ENCODE results near the gene MB21D2.

- no peak for TF ChIP-seq EZH2phosphoT487 (IDR thresholded peaks at IDR 0.05; ENCODE audit: unreplicated experiment)
- no peak for TF ChIP-seq POLR2AphosphoS5 (IDR thresholded peaks at IDR 0.05; ENCODE audit: low read depth)
- TF ChIP-seq, protein P1, sequence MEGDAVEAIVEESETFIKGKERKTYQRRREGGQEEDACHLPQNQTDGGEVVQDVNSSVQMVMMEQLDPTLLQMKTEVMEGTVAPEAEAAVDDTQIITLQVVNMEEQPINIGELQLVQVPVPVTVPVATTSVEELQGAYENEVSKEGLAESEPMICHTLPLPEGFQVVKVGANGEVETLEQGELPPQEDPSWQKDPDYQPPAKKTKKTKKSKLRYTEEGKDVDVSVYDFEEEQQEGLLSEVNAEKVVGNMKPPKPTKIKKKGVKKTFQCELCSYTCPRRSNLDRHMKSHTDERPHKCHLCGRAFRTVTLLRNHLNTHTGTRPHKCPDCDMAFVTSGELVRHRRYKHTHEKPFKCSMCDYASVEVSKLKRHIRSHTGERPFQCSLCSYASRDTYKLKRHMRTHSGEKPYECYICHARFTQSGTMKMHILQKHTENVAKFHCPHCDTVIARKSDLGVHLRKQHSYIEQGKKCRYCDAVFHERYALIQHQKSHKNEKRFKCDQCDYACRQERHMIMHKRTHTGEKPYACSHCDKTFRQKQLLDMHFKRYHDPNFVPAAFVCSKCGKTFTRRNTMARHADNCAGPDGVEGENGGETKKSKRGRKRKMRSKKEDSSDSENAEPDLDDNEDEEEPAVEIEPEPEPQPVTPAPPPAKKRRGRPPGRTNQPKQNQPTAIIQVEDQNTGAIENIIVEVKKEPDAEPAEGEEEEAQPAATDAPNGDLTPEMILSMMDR (conservative IDR thresholded peaks at IDR 0.05; ENCODE audit: low read depth in 2 of 2) = no peak
- no peak for TF ChIP-seq EZH2 (IDR thresholded peaks at IDR 0.05; ENCODE audit: low read depth, unreplicated experiment)
- TF ChIP-seq, protein P2, sequence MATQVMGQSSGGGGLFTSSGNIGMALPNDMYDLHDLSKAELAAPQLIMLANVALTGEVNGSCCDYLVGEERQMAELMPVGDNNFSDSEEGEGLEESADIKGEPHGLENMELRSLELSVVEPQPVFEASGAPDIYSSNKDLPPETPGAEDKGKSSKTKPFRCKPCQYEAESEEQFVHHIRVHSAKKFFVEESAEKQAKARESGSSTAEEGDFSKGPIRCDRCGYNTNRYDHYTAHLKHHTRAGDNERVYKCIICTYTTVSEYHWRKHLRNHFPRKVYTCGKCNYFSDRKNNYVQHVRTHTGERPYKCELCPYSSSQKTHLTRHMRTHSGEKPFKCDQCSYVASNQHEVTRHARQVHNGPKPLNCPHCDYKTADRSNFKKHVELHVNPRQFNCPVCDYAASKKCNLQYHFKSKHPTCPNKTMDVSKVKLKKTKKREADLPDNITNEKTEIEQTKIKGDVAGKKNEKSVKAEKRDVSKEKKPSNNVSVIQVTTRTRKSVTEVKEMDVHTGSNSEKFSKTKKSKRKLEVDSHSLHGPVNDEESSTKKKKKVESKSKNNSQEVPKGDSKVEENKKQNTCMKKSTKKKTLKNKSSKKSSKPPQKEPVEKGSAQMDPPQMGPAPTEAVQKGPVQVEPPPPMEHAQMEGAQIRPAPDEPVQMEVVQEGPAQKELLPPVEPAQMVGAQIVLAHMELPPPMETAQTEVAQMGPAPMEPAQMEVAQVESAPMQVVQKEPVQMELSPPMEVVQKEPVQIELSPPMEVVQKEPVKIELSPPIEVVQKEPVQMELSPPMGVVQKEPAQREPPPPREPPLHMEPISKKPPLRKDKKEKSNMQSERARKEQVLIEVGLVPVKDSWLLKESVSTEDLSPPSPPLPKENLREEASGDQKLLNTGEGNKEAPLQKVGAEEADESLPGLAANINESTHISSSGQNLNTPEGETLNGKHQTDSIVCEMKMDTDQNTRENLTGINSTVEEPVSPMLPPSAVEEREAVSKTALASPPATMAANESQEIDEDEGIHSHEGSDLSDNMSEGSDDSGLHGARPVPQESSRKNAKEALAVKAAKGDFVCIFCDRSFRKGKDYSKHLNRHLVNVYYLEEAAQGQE (IDR thresholded peaks at IDR 0.05; ENCODE audit: unreplicated experiment) = no peak
- TF ChIP-seq CREB1 (CRISPR knock-in tag; IDR thresholded peaks at IDR 0.05; ENCODE audit: low read depth) = no peak
- no peak for TF ChIP-seq JUNB (IDR thresholded peaks at IDR 0.05; ENCODE audit: unreplicated experiment)
- TF ChIP-seq ZNF114 (CRISPR knock-in tag; IDR thresholded peaks at IDR 0.05) = no peak
- no peak for TF ChIP-seq ZNF331 (CRISPR knock-in tag; IDR thresholded peaks at IDR 0.05; ENCODE audit: low read depth)
- TF ChIP-seq, protein P3, sequence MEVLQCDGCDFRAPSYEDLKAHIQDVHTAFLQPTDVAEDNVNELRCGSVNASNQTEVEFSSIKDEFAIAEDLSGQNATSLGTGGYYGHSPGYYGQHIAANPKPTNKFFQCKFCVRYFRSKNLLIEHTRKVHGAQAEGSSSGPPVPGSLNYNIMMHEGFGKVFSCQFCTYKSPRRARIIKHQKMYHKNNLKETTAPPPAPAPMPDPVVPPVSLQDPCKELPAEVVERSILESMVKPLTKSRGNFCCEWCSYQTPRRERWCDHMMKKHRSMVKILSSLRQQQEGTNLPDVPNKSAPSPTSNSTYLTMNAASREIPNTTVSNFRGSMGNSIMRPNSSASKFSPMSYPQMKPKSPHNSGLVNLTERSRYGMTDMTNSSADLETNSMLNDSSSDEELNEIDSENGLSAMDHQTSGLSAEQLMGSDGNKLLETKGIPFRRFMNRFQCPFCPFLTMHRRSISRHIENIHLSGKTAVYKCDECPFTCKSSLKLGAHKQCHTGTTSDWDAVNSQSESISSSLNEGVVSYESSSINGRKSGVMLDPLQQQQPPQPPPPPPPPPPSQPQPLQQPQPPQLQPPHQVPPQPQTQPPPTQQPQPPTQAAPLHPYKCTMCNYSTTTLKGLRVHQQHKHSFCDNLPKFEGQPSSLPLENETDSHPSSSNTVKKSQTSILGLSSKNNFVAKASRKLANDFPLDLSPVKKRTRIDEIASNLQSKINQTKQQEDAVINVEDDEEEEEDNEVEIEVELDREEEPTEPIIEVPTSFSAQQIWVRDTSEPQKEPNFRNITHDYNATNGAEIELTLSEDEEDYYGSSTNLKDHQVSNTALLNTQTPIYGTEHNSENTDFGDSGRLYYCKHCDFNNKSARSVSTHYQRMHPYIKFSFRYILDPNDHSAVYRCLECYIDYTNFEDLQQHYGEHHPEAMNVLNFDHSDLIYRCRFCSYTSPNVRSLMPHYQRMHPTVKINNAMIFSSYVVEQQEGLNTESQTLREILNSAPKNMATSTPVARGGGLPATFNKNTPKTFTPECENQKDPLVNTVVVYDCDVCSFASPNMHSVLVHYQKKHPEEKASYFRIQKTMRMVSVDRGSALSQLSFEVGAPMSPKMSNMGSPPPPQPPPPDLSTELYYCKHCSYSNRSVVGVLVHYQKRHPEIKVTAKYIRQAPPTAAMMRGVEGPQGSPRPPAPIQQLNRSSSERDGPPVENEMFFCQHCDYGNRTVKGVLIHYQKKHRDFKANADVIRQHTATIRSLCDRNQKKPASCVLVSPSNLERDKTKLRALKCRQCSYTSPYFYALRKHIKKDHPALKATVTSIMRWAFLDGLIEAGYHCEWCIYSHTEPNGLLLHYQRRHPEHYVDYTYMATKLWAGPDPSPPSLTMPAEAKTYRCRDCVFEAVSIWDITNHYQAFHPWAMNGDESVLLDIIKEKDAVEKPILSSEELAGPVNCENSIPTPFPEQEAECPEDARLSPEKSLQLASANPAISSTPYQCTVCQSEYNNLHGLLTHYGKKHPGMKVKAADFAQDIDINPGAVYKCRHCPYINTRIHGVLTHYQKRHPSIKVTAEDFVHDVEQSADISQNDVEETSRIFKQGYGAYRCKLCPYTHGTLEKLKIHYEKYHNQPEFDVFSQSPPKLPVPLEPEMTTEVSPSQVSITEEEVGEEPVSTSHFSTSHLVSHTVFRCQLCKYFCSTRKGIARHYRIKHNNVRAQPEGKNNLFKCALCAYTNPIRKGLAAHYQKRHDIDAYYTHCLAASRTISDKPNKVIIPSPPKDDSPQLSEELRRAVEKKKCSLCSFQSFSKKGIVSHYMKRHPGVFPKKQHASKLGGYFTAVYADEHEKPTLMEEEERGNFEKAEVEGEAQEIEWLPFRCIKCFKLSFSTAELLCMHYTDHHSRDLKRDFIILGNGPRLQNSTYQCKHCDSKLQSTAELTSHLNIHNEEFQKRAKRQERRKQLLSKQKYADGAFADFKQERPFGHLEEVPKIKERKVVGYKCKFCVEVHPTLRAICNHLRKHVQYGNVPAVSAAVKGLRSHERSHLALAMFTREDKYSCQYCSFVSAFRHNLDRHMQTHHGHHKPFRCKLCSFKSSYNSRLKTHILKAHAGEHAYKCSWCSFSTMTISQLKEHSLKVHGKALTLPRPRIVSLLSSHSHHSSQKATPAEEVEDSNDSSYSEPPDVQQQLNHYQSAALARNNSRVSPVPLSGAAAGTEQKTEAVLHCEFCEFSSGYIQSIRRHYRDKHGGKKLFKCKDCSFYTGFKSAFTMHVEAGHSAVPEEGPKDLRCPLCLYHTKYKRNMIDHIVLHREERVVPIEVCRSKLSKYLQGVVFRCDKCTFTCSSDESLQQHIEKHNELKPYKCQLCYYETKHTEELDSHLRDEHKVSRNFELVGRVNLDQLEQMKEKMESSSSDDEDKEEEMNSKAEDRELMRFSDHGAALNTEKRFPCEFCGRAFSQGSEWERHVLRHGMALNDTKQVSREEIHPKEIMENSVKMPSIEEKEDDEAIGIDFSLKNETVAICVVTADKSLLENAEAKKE (CRISPR knock-in tag; IDR thresholded peaks at IDR 0.05) = no peak
- TF ChIP-seq STAT1 (IDR thresholded peaks at IDR 0.05; ENCODE audit: unreplicated experiment) = no peak
- TF ChIP-seq, protein P4, sequence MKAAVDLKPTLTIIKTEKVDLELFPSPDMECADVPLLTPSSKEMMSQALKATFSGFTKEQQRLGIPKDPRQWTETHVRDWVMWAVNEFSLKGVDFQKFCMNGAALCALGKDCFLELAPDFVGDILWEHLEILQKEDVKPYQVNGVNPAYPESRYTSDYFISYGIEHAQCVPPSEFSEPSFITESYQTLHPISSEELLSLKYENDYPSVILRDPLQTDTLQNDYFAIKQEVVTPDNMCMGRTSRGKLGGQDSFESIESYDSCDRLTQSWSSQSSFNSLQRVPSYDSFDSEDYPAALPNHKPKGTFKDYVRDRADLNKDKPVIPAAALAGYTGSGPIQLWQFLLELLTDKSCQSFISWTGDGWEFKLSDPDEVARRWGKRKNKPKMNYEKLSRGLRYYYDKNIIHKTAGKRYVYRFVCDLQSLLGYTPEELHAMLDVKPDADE (IDR thresholded peaks at IDR 0.05) = no peak
These were observed 40.7 kb upstream of the MB21D2 start for GRCh38 chr3:192958219-192958872.

All from GM23338 (cell line).